SK-N-SH (cell line): ENCODE measurements around the gene CISTR. TPM values are rescaled to one million over a fixed set of nuclear protein-coding genes. Genes with fewer than 3 reads are reported as not detected.

Source experiments
- CTCF ChIA-PET: fragments of 300-600, 350-600 bp; formaldehyde crosslinking; extraction: SDS; loops from one replicate; lab custom pipeline; 2021; lab: Yijun Ruan, JAX
- POLR2A ChIA-PET: fragments of 350-600 bp; sonication (Branson Sonifier 250); formaldehyde crosslinking; extraction: SDS; loops from one replicate; lab custom pipeline; 2020; ENCODE audit warnings: antibody characterized with exemption, inconsistent platforms; lab: Yijun Ruan, JAX
- DNase-seq: peaks from one replicate; pipeline ENCODE4 v3.0.0; 2012
- H2AFZ ChIP-seq: fragments of 200-600 bp; sonication (generic); 2 replicates; pipeline ENCODE4 v1.8.1; 2016; ENCODE audit warnings: antibody characterized with exemption, mild to moderate bottlenecking, low read depth
- H3F3A ChIP-seq: fragments of 200-600 bp; sonication (generic); replicated peaks from 2 replicates; pipeline ENCODE3; 2016; ENCODE audit warnings: antibody characterized with exemption, mild to moderate bottlenecking; ENCODE audit not compliant: insufficient read depth
- H3K27ac ChIP-seq, 2 experiments: fragments of 200-500 bp in 1 of 2; fragments of 200-600 bp in 1 of 2; sonication (Bioruptor generic) in 1 of 2; sonication (generic), shearing (Covaris generic) in 1 of 2; 2 replicates each; pipeline versions ENCODE4 v1.5.1 to v1.6.1; 2014 to 2016; ENCODE audit warnings: low read depth in 2 of 2, inconsistent platforms in 1 of 2, low read length in 1 of 2, mild to moderate bottlenecking in 1 of 2, mixed read lengths in 1 of 2
- H3K27me3 ChIP-seq: fragments of 200-600 bp; sonication (generic), shearing (Covaris generic); 2 replicates; pipeline ENCODE4 v1.6.1; 2016; ENCODE audit warnings: mixed run types; ENCODE audit not compliant: insufficient read depth
- H3K36me3 ChIP-seq, 2 experiments: fragments of 200-500 bp in 1 of 2; fragments of 200-600 bp in 1 of 2; sonication (Bioruptor generic) in 1 of 2; sonication (generic) in 1 of 2; replicated peaks in 1 of 2; 2 replicates each; pipeline versions ENCODE3 to v1.5.1; 2014 to 2016; ENCODE audit warnings: low read length in 1 of 2, mild to moderate bottlenecking in 1 of 2; ENCODE audit not compliant: insufficient read depth in 2 of 2, control insufficient read depth in 1 of 2
- H3K4me1 ChIP-seq, 2 experiments: fragments of 200-500 bp in 1 of 2; fragments of 200-600 bp in 1 of 2; sonication (Bioruptor generic) in 1 of 2; sonication (generic), shearing (Covaris generic) in 1 of 2; 2 replicates each; pipeline versions ENCODE4 v1.5.1 to v1.6.1; 2014 to 2016; ENCODE audit warnings: low read depth in 1 of 2, low read length in 1 of 2, mixed run types in 1 of 2; ENCODE audit not compliant: insufficient read depth in 2 of 2, control insufficient read depth in 1 of 2
- H3K4me2 ChIP-seq: fragments of 200-600 bp; sonication (generic), shearing (Covaris generic); 2 replicates; pipeline ENCODE4 v1.6.1; 2017; ENCODE audit warnings: mixed run types
- H3K4me3 ChIP-seq, 2 experiments: fragments of 200-500 bp in 1 of 2; fragments of 200-600 bp in 1 of 2; sonication (Bioruptor generic) in 1 of 2; sonication (generic), shearing (Covaris generic) in 1 of 2; 2 replicates each; pipeline versions ENCODE4 v1.5.1 to v1.8.1; 2014 to 2016; ENCODE audit warnings: low read depth in 2 of 2, inconsistent platforms in 1 of 2, low read length in 1 of 2, mild to moderate bottlenecking in 1 of 2, mixed read lengths in 1 of 2, moderate library complexity in 1 of 2
- H3K79me2 ChIP-seq: fragments of 200-600 bp; sonication (generic); 2 replicates; pipeline ENCODE4 v1.8.1; 2017; ENCODE audit warnings: mild to moderate bottlenecking; ENCODE audit not compliant: insufficient read depth
- H3K9ac ChIP-seq: fragments of 200-600 bp; sonication (generic); 2 replicates; pipeline ENCODE4 v1.6.1; 2017; ENCODE audit warnings: mixed run types
- H3K9me2 ChIP-seq: fragments of 200-600 bp; sonication (generic); 2 replicates; pipeline ENCODE4 v1.6.1; 2017; ENCODE audit warnings: mixed run types
- H3K9me3 ChIP-seq: fragments of 200-600 bp; sonication (generic); 2 replicates; pipeline ENCODE4 v1.6.1; 2017; ENCODE audit warnings: mixed run types, mild to moderate bottlenecking, moderate library complexity
- H4K20me1 ChIP-seq: fragments of 200-600 bp; sonication (generic); 2 replicates; pipeline ENCODE4 v1.6.1; 2017; ENCODE audit warnings: mild to moderate bottlenecking, mixed run types; ENCODE audit not compliant: insufficient read depth
- CHD2 ChIP-seq: fragments of 150-350 bp; IDR thresholded peaks from 2 replicates; pipeline ENCODE4 v1.6.1; 2018; ENCODE audit warnings: low read length; ENCODE audit not compliant: partially characterized antibody
- ELF1 ChIP-seq: IDR thresholded peaks from 2 replicates; pipeline ENCODE4 v1.4.0; 2012
- EZH2phosphoT487 ChIP-seq: fragments of 200-600 bp; sonication (generic); IDR thresholded peaks from 2 replicates; pipeline ENCODE4 v1.6.1; 2017; ENCODE audit warnings: low read depth, mixed run types, mild to moderate bottlenecking, antibody characterized with exemption, moderate library complexity, borderline replicate concordance
- FOXJ3 ChIP-seq: sonication (generic); formaldehyde crosslinking; IDR thresholded peaks from 2 replicates; pipeline ENCODE4 v1.5.1; 2020; ENCODE audit warnings: mild to moderate bottlenecking, missing genetic modification reagents
- FOXM1 ChIP-seq: IDR thresholded peaks from 2 replicates; pipeline ENCODE4 v1.4.0; 2012; ENCODE audit warnings: low read depth, mild to moderate bottlenecking
- GABPA ChIP-seq: IDR thresholded peaks from 2 replicates; pipeline ENCODE4 v1.4.0; 2012; ENCODE audit warnings: low read depth, mild to moderate bottlenecking
- GATA2 ChIP-seq: sonication (generic); formaldehyde crosslinking; IDR thresholded peaks from 2 replicates; pipeline ENCODE4 v1.5.0; 2020; ENCODE audit warnings: mild to moderate bottlenecking, missing genetic modification reagents
- MEF2A ChIP-seq: IDR thresholded peaks from 2 replicates; pipeline ENCODE4 v1.4.0; 2012; ENCODE audit warnings: low read depth, borderline replicate concordance
- MXI1 ChIP-seq: IDR thresholded peaks from 2 replicates; pipeline ENCODE4 v1.6.1; 2012; ENCODE audit warnings: mild to moderate bottlenecking, low read depth, low read length, improper control_type of control experiment
- POLR2AphosphoS5 ChIP-seq: IDR thresholded peaks from 2 replicates; pipeline ENCODE4 v1.6.1; 2012; ENCODE audit warnings: low read depth, low read length
- RFX5 ChIP-seq: IDR thresholded peaks from 2 replicates; pipeline ENCODE4 v1.6.1; 2012; ENCODE audit warnings: mild to moderate bottlenecking, improper control_type of control experiment, low read length
- TCF12 ChIP-seq: IDR thresholded peaks from 2 replicates; pipeline ENCODE4 v1.4.0; 2012
- TEAD4 ChIP-seq: IDR thresholded peaks from 2 replicates; pipeline ENCODE4 v1.4.0; 2012; ENCODE audit warnings: mild to moderate bottlenecking, borderline replicate concordance; ENCODE audit not compliant: insufficient read depth
- YY1 ChIP-seq: IDR thresholded peaks from 2 replicates; pipeline ENCODE4 v1.4.0; 2012; ENCODE audit warnings: low read depth, mild to moderate bottlenecking
- WGBS: methylation state at CpG from one replicate; pipeline ENCODE4 v1.1.6; 2017; ENCODE audit warnings: low lambda C conversion rate; 5-methylcytosine and 5-hydroxymethylcytosine counted together
- polyA plus RNA-seq, 3 experiments: library from polyadenylated mRNA; depleted of rRNA; stranded (reverse); fragments of >200 nt; gene quantifications; 2 replicates each; pipeline ENCODE4 v1.2.3, GENCODE V29; 2012
- TF ChIP-seq, protein P1 (sequence below): fragments of 150-350 bp; IDR thresholded peaks from 2 replicates; pipeline ENCODE4 v1.6.1; 2016; ENCODE audit warnings: mild to moderate bottlenecking, low read depth, low read length
- TF ChIP-seq, protein P2 (sequence below): IDR thresholded peaks from 2 replicates; pipeline ENCODE4 v1.4.0; 2012; ENCODE audit warnings: low read depth, borderline replicate concordance
- TF ChIP-seq, protein P3 (sequence below): IDR thresholded peaks from 2 replicates; pipeline ENCODE4 v1.4.0; 2012; ENCODE audit warnings: low read depth

CISTR gene
- polyA plus RNA-seq, 1 of the 3 experiments (the other 2 are of a cell fraction) = not detected

DNA sequence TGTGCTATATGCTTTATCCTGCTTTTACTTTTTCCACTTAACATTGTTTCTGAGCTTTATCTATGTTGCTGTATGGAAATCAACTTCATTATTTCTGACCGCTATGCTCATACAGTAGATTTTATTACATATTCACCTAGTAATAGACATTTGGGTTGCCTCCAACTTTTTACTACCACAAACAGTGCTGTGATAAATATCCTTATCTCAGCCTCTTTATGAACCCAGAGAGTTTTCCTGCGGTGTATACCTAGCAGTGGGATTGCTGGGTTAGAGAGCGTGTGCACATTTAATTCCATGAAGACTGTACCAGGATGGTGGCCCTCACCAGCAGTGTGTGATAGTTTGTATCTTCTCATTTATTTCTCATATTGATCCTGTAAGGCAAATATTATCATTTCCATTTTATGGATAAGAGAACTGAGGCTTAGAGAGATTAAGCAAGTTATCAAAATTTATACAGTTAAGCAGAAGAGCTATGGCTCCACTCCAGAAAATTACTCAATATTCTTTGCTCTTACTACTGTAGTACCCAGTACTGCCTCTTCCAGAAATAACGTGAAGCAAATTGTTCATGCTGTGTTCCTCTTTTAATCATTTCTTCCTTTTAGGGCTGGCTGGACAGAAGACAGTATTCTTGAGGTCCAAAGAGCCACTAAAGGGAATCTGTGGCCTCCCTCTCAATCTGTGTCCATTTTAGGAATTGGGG is 26.3 kb upstream of the CISTR start:
- peaks cover 61% of the 10 kb centered on the region for H3K27me3 ChIP-seq
- no peak overlapping the region for H3K9ac ChIP-seq
- no peaks in the 10 kb centered on the region for H3K79me2 ChIP-seq
- no peak for DNase-seq
- H2AFZ ChIP-seq = no peak overlapping the region
- no peaks in the 10 kb centered on the region for H4K20me1 ChIP-seq
- H3K36me3 ChIP-seq = no peaks in the 10 kb centered on the region
- CTCF ChIA-PET = interaction anchor here (0.7 to 1.5 kb wide), 2 partner anchors 13 to 32 kb away, joined by 3 read pairs; no protein-coding TSS in a partner anchor
- 23% methylated on average over 4 of the region's 4 CpGs for WGBS
- H3K27ac ChIP-seq = no peak overlapping the region
- no peaks in the 10 kb centered on the region for H3F3A ChIP-seq
- H3K4me2 ChIP-seq = no peak overlapping the region
- no peaks in the 10 kb centered on the region for H3K4me1 ChIP-seq
- no peak for TF ChIP-seq POLR2AphosphoS5
- no peak overlapping the region for H3K4me3 ChIP-seq
- H3K9me2 ChIP-seq = no peaks in the 10 kb centered on the region
- no peaks in the 10 kb centered on the region for H3K9me3 ChIP-seq
- POLR2A ChIA-PET = no interaction called here

DNA sequence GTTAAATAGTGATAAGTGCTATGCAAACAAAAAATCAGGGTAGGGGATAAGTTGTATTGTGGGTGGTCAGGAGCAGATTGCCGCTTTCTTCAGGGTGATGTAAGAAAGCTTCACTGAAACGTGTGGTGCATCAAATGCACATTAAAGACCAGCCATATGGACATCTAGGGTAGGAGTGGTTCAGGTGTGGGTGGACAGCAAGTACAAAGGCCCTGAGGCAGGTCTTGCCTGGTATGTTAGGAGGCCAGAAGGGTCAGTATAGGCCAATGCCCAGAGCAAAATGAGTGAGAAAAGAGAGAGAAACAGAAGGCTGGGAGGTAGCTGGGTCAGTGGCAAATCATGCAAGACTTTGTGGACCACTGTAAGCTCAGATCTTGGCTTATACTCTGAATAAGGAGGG is 25.6 kb upstream of the CISTR start:
- Histone ChIP-seq H2AFZ (no peak overlapping the region), H4K20me1 (no peaks in the 10 kb centered on the region), H3K36me3 (no peaks in the 10 kb centered on the region), H3K4me3 (no peak overlapping the region), H3K27me3 (peaks cover 54% of the 10 kb centered on the region), H3K27ac (no peak overlapping the region), H3K4me2 (no peak overlapping the region), H3K9me2 (no peaks in the 10 kb centered on the region), H3F3A (no peaks in the 10 kb centered on the region), H3K4me1 (no peaks in the 10 kb centered on the region), H3K79me2 (no peaks in the 10 kb centered on the region), H3K9me3 (no peaks in the 10 kb centered on the region), H3K9ac (no peak overlapping the region)
- TF ChIP-seq RFX5 (no peak), YY1 (no peak), MEF2A (no peak)
- TF ChIP-seq, protein P1, sequence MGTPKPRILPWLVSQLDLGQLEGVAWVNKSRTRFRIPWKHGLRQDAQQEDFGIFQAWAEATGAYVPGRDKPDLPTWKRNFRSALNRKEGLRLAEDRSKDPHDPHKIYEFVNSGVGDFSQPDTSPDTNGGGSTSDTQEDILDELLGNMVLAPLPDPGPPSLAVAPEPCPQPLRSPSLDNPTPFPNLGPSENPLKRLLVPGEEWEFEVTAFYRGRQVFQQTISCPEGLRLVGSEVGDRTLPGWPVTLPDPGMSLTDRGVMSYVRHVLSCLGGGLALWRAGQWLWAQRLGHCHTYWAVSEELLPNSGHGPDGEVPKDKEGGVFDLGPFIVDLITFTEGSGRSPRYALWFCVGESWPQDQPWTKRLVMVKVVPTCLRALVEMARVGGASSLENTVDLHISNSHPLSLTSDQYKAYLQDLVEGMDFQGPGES = no peak
- POLR2A ChIA-PET = no interaction called here
- 27% methylated on average over 2 of the region's 2 CpGs for WGBS
- DNase-seq = no peak
- CTCF ChIA-PET = interaction anchor here (0.7 to 1.5 kb wide), 2 partner anchors 14 to 31 kb away, joined by 3 read pairs; no protein-coding TSS in a partner anchor

DNA sequence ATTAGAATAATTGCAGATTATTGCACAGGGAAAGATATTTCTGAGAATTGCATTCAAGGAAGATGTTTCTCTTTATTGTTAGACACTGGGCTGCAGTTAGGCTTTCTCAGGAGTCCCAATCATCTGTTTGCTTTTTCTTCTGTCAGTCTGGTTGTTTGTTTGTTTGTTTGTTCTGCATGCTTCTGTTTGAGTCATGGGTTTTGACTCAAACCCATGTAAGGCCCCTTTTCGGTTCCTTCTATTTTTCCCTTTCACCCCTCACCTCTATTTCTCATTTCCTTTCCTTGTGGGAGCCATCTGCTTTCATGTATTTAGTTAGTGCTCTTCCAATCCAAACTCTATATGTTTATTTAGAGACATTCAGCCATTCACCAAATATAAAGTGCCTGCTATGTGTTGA is 25.1 kb upstream of the CISTR start:
- ChIA-PET CTCF (interaction anchor here (1.3 to 1.5 kb wide), 2 partner anchors 10 to 15 kb away, joined by 3 read pairs; no protein-coding TSS in a partner anchor), POLR2A (no interaction called here)
- no peak overlapping the region for H3K4me2 ChIP-seq
- no peaks in the 10 kb centered on the region for H3K4me1 ChIP-seq
- DNase-seq = no peak
- no peaks in the 10 kb centered on the region for H4K20me1 ChIP-seq
- no peak overlapping the region for H3K4me3 ChIP-seq
- no peak overlapping the region for H3K9ac ChIP-seq
- no peaks in the 10 kb centered on the region for H3K9me3 ChIP-seq
- no peak overlapping the region for H3K27ac ChIP-seq
- WGBS = 13% methylated on average over 1 of the region's 1 CpG
- no peaks in the 10 kb centered on the region for H3K9me2 ChIP-seq
- H3K27me3 ChIP-seq = peaks cover 54% of the 10 kb centered on the region
- H3F3A ChIP-seq = no peaks in the 10 kb centered on the region
- H3K79me2 ChIP-seq = no peaks in the 10 kb centered on the region
- no peak overlapping the region for H2AFZ ChIP-seq
- no peaks in the 10 kb centered on the region for H3K36me3 ChIP-seq
- TF ChIP-seq GABPA (no peak), EZH2phosphoT487 (no peak), CHD2 (no peak), FOXJ3 (CRISPR knock-in tag) (no peak), FOXM1 (no peak), TEAD4 (no peak), GATA2 (CRISPR knock-in tag) (no peak), TCF12 (no peak), ELF1 (no peak), MXI1 (no peak), RFX5 (no peak)
- TF ChIP-seq, protein P2, sequence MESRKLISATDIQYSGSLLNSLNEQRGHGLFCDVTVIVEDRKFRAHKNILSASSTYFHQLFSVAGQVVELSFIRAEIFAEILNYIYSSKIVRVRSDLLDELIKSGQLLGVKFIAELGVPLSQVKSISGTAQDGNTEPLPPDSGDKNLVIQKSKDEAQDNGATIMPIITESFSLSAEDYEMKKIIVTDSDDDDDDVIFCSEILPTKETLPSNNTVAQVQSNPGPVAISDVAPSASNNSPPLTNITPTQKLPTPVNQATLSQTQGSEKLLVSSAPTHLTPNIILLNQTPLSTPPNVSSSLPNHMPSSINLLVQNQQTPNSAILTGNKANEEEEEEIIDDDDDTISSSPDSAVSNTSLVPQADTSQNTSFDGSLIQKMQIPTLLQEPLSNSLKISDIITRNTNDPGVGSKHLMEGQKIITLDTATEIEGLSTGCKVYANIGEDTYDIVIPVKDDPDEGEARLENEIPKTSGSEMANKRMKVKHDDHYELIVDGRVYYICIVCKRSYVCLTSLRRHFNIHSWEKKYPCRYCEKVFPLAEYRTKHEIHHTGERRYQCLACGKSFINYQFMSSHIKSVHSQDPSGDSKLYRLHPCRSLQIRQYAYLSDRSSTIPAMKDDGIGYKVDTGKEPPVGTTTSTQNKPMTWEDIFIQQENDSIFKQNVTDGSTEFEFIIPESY = no peak
- TF ChIP-seq, protein P1 = no peak
- TF ChIP-seq, protein P3, sequence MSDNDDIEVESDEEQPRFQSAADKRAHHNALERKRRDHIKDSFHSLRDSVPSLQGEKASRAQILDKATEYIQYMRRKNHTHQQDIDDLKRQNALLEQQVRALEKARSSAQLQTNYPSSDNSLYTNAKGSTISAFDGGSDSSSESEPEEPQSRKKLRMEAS = no peak
